ENCODE measurements around the gene FAM174A.

GRCh38 chr5:100603141-100603540 lies 68.0 kb downstream of the FAM174A start:
- TF ChIP-seq EP300 (IDR thresholded peaks at IDR 0.05), result no peak
- TF ChIP-seq, protein P1, sequence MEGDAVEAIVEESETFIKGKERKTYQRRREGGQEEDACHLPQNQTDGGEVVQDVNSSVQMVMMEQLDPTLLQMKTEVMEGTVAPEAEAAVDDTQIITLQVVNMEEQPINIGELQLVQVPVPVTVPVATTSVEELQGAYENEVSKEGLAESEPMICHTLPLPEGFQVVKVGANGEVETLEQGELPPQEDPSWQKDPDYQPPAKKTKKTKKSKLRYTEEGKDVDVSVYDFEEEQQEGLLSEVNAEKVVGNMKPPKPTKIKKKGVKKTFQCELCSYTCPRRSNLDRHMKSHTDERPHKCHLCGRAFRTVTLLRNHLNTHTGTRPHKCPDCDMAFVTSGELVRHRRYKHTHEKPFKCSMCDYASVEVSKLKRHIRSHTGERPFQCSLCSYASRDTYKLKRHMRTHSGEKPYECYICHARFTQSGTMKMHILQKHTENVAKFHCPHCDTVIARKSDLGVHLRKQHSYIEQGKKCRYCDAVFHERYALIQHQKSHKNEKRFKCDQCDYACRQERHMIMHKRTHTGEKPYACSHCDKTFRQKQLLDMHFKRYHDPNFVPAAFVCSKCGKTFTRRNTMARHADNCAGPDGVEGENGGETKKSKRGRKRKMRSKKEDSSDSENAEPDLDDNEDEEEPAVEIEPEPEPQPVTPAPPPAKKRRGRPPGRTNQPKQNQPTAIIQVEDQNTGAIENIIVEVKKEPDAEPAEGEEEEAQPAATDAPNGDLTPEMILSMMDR (IDR thresholded peaks at IDR 0.05), result no peak
- no peak for TF ChIP-seq POLR2AphosphoS5 (IDR thresholded peaks at IDR 0.05)
- no peak for TF ChIP-seq POLR2A (IDR thresholded peaks at IDR 0.05)
